Left kidney (tissue), 8 donors: ENCODE data around the gene TTC31. TPM values are rescaled to one million over a fixed set of nuclear protein-coding genes. Genes with fewer than 3 reads are reported as not detected.
"Not testable (repeated sequence)": the region's sequence is repeated elsewhere in the genome, so short reads cannot be mapped to it uniquely, and the experiment has no call there.

Experiments used
- DNase-seq: peaks from one replicate; pipeline ENCODE4 v3.0.0-alpha.2; 2013
- long read RNA-seq, 8 donors: transcript quantifications; one replicate each; lab custom pipeline, GENCODE V29; 2026
- polyA plus RNA-seq: library from polyadenylated mRNA; unstranded; fragments of 120-200 nt; gene quantifications from one replicate; pipeline ENCODE4 v1.2.1, GENCODE V29; 2013; ENCODE audit not compliant: insufficient read length

The TTC31 gene
- 31.5 TPM for polyA plus RNA-seq
- long read RNA-seq, donor 1, partial matches to known transcripts, result 0 of 5 reads
- long read RNA-seq, donor 1, other reads (novel, unspliced or antisense), result 0 of 5 reads
- long read RNA-seq, donor 2, partial matches to known transcripts, result 8 of 10 reads
- long read RNA-seq, donor 2, other reads (novel, unspliced or antisense), result 0 of 10 reads
- long read RNA-seq, donor 3, partial matches to known transcripts, result 0 of 1 reads
- long read RNA-seq, donor 3, other reads (novel, unspliced or antisense), result 0 of 1 reads
- long read RNA-seq, donor 4, result 0 reads
- long read RNA-seq, donor 5, partial matches to known transcripts, result 11 of 12 reads
- long read RNA-seq, donor 5, other reads (novel, unspliced or antisense), result 0 of 12 reads
- long read RNA-seq, donor 6, partial matches to known transcripts, result 0 of 1 reads
- long read RNA-seq, donor 6, other reads (novel, unspliced or antisense), result 0 of 1 reads
- long read RNA-seq, donor 7, result 0 reads
- long read RNA-seq, donor 8, result 0 reads

DNA sequence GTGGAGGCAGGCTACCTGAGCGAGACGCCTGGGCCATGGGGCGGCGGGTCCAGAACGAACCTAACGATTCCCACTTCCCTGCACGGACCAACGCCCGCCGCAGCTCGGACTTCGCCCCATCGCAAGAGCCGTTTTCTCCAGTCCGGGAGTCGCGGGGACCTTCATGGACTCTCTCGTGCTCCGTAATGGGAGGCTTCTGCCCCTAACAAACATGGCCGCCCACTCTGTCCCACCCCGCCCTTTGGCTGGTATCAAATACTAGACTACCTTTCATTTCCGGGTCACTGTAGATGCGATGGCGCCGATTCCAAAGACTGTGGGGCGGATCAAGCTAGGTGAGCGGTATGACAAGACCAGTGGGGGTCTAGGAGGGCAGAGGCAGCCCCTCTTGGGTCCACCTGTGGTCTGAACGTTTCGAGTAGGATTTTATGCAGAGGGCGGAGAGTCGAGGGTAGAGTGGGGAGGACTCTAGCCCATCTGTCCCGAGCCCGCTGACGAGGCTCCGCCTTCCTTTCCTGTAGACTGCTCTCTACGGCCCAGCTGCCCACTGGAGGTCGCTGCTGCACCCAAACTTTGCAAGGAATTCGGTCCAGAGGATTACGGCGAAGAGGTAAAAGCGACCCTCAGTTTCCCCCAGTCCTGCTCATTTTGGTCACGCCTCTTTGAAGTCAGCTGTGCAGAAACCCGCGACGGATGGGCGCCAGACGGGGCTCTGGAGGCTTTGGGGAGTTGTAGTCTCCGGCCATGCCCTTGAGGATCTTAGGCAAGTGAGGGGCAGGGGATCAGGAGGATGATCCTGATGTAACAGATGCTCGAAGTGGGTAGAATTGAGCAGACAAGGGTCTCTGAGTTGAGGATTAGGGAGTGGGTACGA is at the start of gene TTC31, which contains the start of gene CCDC142:
Gene TTC31 (plus strand): TSS at position 281 of the 874 bp plus-strand sequence. CDS start 15 bp downstream, at position 296.
Gene CCDC142 (minus strand): TSS at position 198 of the 874 bp plus-strand sequence. CDS start 161 bp downstream, at position 37.
- peak; percentile 97 for DNase-seq

DNA sequence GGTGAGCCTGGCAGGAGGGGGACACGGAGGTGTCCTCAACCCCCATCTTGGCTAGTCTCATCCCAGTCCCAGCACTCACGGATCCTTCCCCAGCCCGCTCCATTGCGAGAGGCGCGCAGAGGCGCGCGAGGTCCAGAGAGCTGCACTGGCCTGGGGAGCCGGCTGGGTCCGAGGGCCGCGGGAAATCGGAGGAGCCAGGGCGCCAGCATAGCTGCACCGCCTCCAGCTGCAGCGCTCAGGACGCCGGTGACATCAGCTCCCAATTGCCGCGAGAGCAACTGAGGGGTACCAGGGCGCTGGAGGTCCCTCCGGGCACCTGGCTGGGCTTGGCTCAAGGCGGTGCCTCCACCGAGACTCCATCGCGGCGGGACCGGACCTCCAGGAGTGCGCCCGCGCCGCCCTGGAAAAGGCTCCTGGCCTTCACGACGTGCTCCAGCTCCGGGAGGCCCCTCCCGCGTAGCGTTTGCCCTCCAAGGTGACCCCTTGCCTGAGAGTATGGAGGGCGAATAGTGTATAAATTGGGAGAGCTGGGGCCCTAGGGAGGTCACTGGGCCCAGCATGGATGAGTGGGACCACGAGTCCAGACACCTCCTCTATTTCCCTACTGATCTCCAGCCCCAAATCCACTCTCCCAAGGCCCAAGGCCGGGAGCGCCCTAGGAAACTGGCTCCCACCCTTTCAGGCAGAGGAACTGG is 46.6 kb upstream of the TTC31 start:
- no peak for DNase-seq

DNA sequence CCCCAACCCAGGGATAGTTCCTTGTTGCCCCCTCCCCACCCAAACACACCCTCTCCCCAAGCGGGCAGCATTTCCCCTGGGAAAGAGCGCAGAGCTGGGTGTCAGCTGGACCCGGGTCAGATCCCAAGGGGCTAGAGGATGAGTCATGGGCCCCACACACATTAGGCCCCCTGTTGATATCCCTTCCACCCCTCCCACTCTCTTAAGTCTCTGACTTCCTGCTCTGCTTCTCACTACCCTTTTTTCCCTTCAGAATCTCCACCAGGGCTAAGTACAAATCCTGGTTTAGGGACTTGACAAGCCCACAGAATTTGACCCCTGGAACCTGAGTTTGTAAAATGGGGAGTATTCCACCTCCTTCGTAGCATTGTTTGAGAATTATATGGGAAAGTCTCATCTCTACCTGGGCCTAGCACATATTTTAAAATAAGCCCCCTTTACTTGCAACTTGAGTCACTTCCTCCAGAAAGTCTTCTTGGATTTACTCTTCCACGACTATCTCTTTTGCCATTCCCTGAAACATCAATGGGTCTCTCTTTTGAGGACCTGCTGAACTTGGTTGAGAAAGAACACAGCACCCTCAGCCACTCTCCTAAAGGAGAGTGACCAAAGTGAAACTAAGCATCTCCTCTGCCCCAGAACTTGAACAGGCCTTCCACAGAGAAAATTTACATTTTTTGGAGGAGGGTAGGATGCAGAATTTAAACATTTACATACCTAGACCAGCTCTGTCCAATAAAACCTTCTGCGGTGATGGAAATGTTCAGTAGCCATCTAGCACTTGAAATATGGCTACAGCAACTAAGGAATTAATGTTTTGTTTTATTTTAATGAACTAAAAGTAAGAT is 45.8 kb upstream of the TTC31 start:
- DNase-seq, result no peak

DNA sequence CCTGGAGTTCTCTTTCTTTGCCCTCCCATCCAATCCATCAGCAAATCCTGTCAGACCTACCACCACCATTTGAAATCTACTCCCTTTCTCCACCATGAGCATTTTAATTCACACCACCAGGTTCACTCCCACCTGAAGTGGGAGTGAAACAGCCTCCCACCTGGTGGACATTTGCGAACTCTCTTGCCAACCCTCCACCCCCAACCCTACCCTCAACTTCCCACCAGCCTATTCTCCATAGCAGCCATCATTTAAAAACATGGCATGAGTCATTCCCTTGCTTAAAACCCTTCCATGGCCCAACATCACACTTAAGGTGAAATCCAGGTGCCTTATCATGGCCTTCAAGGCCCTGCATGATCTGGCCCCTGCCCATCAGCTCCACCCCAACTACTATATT is 44.6 kb upstream of the TTC31 start:
- no peak for DNase-seq

DNA sequence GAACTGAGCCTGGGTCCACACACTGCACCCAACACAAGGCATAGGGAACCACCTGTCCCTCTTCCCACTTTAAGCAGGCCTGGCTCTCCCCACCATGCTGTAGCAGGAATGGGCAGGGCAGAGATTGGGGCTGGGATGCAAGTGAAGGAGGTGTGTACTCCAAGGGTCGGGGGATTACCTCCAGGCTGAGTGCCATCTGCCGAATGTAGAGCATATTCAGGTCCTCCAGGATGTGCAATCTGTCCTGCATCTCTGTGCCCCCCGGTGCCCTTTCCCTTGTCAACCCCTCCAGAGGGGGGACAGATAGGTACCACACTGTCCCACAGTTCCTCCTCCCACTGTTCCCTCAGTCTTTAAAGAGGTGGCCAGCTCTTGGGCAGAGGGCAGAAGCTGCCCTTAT is 43.5 kb upstream of the TTC31 start:
- no peak for DNase-seq

DNA sequence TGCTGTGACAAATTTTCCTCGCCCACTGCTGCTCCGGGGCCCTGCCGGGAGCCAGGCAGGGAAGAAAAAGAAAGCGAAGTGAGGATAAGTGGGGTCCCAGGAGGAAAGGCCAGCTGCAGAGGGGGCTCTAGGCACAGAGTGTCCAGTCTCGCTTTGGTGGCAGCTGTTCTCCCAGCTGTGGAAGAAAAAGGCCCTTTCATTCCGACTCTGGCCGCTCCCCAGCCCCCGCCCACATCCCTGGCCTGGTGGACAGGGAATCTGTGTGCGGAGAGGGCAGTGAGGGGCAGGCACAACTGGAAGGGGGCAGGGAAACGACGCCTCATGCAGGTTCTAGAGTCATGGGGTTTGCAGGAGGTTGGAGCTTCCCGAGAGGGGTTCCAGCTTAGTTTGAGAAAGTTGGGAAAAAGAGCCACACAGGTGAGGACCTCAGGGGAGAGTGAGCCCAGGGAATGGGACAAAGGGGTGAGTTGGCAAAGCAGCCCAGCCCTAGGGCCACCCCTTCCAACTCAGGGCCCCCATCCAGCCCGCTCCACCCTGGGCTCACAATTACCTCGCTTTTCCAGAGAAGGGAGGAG is 43.0 kb upstream of the TTC31 start:
- peak; percentile 50 for DNase-seq

DNA sequence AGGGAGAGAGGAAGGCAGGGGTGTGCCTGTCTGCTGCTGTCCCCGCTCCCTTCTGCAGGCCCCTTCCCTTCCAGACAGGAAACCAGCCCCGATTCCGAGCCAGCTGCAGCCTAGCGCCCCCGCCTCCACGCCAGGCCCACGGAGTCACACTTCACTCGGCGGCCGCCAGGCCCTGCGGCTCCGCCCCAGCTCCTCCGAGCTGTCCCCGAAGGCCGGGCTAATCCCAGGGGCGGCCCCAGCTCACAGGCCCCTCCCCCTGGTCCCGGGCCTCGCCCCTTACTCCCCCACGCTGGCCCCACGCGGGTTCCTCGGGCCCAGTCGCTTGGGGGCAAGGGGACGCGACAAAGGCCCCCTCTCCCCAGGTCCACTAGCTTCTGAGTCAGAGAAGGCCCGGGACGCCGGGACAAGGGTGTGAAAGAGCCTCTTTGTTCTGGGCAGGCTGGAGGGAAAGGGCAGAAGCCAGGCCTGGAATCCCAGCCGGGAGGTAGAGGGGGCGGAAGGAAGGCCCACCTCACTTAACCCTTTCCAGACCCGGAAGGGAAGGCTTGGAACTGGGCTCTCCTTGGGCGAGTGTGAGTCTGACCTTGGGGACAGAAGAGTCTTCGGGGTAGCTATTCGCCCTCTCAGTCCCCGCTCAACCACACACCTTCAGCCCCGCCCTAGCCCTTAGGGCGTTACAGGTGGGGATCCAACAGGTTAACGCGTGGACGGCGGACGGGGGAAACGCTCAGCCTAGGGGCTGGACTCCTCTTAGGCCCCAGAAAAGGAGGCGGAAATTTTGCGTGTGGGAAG is 42.3 kb upstream of the TTC31 start:
- peak; percentile 91 for DNase-seq

DNA sequence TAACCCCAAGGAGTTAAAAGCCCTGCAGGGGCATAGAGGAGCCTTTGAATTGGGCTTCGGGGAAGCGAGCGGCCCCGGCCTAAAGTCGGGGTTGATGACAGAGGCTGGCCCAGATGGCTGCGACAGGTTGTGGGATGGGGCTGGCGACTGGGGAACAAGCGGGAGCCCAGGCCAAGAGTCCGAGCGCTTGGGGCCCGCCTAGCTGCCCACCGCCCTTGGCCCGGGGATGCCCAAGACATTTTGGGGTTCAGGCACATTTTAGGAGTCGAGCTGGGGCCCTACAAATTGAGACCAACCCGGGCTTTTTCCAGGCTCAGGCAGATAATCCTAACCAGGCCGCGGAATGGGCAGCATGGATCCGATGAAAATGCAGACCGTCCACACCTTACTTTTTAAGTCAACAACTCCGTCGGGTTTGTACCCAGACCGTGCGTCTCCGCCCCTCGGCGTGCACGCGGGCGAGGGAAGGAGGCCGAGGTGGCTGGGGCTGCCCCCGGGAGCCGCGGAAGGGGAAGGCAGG is 41.7 kb upstream of the TTC31 start:
- DNase-seq, result no peak

DNA sequence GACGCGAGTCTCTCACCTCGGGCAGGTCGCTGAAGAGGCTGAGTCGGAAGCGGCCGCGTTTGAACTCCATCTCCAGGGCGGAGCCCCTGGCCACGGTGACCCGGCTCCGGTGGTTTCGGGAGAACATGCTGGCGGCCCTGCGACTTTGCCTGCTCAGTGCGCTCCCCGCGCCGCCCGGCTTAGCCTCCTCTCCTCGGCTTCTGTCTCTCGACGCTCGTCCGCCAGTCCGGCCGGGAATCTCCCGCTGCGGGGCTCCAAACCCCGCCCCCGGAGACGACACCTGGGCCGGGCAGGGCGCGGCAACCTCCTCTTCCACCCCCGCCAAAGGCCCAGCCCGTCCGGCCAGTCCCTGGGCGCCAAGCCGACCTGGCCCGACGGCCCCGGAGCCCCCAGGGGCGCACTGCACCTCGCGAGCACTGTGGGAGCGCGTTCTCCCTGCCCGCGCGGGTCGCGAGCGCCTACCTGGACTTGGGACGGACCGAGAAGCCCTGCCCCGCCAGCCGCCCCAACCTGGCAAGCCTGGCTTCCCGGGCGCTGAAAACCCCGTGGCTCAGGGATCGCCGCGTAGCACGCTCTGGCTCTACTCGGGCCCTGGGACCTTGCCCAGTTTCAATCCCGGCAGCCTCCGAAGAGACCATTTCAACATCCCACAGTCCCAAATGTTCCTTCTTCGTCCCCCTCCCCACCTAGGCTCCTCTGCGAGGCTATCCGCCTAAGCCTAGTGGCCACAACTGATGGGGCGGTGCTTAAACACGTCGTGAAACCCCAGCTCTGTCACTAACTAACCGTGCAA is 41.0 kb upstream of the TTC31 start, which contains the start of gene RTKN:
Gene RTKN (minus strand): TSS at position 248 of the 793 bp plus-strand sequence. CDS start 121 bp downstream, at position 127.
- peak; percentile 53 for DNase-seq

DNA sequence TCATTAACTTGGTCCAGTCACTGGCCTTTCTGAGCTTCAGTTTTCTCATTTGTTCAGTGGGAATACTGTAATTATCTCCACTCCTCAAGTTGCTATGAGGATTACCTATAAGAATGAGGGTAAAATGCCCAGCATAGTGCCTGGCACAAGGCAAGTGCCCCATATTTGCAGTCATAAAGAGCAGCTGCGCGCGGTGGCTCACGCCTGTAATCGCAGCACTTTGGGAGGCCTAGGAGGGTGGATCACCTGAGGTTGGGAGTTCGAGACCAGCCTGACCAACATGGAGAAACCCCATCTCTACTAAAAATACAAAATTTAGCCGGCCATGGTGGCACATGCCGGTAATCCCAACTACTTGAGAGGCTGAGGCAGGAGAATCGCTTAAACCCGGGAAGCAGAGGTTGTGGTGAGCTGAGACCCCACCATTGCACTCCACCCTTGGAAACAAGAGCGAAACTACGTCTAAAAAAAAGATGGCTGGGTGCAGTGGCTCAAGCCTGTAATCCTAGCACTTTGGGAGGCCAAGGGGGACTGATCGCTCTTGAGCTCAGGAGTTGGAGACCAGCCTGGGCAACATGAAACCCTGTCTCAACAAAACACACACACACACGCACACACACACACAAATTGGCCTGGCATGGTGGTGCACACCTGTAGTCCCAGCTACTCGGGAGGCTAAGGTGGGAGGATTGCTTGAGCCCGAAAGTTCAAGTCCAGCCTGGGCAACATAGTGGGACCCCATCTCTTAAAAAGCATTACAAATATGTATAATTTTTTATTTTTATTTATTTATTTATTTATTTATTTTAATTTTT is 40.2 kb upstream of the TTC31 start:
- DNase-seq, result not testable (repeated sequence)

DNA sequence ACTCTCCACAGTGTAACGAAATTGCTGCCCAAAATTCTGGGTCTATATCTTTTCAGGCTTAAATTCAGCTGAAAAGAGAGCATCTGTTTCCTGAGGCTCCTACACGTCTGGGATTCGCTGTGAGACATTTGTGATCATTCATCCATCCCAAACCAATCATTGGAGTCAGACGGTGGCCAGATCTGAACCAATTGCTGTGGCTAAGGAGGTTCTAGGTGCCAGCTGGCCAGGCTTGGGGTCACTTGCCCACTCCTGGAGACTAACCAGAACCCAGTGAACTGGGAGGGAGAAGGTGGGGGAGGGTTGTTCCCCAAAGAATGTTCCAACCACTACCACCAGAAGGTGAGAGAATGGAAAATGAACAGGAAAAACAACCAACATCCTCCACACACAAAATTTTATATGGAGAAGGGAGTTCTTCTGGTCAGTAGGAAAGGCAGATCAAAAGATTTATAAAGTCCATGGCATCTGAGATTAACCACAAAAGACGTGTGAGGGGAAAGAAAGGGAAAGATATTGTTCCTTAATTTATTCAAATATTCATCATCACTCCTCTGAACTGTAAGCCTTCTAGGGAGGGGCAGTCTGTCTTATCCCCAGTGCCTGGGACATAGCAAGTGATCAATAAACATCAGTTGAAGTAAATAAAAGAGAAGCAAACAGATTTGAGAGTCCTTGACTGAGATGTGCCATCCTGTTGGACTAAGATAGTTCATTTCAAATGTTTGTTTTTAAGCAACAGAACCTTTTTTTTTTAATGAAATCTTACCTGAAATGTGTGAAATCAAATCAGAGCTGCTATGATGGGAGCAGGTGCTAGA is 38.2 kb upstream of the TTC31 start:
- DNase-seq, result no peak

DNA sequence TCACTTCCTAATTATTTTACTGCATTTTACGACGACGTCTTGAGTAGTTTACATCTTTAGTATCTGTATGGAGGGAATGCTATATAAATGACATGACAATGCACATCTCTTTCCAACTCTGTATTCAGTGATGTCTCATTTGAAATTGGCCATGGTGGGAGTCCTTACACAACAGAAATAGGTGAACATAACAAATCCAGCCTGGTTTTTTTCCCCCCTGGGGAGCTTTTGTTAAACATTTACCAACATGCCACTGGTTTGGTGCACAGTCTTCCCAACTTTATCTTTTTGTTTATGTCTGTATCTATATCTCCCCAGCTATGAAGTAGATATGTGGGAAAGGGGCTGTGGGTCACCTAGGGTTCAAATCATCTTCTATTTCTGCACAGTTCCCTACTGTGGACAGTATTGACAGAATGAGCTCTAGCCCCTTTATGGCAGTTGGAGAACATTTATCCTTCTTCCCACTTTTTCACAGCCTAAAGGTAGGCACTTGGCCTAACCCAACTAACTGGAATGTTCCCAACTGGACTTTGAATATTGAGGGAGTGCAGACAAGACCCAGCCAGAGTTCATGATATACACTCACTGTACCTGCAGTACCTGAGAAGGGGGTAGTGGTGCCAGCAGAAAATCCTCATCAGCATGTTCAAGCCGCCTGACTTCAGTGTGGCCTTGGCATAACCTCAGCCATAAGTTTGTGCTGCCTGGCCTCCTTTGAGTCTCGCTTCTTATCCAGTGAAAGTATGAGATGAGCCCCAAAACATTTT is 35.5 kb upstream of the TTC31 start:
- DNase-seq, result no peak

DNA sequence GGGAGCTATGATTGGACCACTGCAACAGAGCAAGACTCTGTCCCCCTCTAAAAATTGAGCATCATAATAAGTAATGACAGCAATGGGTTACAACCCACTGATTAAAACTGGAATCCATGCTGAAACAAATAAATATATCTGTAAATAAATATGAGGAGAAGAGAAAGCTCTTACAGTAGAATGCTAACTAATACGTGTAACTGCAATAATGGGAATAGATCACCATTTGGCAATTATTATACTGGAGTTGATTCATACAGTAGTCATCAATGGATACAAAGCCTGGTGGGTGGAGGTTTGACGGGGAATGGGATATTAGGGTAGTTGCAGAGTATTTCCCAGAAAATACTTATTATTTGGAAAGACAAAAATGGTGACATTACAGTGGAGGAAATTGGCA is 34.1 kb upstream of the TTC31 start:
- no peak for DNase-seq

DNA sequence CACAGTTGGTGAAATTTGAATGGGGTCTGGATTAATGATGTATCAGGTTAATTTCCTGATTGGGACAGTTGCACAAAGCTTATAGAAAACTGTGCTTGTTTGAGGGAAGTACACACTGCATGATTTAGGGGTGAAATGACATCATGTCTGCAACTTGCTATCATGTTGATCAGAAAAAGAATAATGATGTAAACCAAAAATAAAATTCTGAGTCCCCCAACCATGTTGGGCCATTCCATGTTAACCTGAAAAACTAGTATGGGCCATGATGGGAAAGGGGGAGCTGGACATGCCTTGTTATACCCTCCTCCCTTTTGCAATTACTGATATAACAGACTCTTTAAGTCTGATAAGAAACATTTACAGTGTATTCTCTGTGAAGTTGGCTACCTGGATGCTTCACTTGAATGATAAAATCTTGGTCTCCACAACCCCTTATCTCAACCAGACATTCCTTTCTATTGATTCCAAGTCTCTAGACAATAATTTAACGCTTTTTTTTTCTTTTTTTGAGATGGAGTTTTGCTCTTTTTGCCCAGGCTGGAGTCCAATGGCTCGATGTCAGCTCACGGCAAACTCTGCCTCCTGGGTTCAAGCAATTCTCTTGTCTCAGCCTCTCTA is 32.2 kb upstream of the TTC31 start:
- DNase-seq, result no peak
